ENCODE measurements around the gene MBNL1. TPM values are rescaled to one million over a fixed set of nuclear protein-coding genes. Genes with fewer than 3 reads are reported as not detected.

The MBNL1 gene
- total RNA-seq, 1 experiment from 2014 or later = 200 TPM

DNA sequence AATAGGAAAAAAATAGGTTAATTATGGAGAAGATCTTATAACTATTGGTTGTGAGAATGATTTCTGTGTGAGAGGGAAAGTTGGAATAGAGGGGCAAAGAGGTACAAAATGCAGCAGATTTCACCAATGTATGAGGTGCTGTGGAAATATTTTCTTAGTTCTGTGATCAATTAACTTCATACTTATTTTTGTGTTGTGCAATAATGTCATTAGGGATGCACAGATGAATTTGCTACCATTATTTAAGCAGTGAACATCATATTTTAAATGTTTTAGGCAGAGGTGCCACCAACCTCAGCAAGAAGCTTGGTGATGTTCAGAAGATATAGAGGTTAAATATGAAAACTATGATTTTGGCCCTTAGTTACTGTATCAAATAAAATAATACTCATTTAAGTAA, 21.6 kb downstream of the MBNL1 start (continued):
- TF ChIP-seq, protein P1, sequence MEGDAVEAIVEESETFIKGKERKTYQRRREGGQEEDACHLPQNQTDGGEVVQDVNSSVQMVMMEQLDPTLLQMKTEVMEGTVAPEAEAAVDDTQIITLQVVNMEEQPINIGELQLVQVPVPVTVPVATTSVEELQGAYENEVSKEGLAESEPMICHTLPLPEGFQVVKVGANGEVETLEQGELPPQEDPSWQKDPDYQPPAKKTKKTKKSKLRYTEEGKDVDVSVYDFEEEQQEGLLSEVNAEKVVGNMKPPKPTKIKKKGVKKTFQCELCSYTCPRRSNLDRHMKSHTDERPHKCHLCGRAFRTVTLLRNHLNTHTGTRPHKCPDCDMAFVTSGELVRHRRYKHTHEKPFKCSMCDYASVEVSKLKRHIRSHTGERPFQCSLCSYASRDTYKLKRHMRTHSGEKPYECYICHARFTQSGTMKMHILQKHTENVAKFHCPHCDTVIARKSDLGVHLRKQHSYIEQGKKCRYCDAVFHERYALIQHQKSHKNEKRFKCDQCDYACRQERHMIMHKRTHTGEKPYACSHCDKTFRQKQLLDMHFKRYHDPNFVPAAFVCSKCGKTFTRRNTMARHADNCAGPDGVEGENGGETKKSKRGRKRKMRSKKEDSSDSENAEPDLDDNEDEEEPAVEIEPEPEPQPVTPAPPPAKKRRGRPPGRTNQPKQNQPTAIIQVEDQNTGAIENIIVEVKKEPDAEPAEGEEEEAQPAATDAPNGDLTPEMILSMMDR (IDR thresholded peaks at IDR 0.05 in 2 of 3, conservative IDR thresholded peaks at IDR 0.05 in 1 of 3; ENCODE audit: borderline replicate concordance in 1 of 3, insufficient read depth in 1 of 3, low read depth in 2 of 3, low read length in 2 of 3) = no peak

DNA sequence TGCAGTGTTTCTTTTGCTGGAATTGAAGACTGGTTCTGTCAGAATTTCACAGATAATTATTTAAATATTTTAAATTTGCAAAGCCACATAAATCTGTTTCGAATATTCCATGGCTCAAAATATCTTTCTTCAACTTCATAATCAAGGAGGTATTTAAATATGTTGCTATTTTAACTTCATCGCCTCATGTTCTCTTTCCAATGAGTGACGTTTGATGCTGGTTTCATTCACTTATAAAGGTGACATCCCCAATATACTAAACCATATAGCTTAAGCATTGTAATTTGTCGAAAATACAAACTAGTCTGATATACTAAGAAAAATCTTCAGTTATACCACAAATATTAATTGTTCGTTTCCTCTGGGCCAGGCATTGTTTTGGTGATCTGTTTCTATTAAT, 22.5 kb downstream of the MBNL1 start:
- ATAC-seq (no peak), DNase-seq (ENCODE audit: low read depth, low spot score) (no peak)
- Histone ChIP-seq H3K9me2 (ENCODE audit: insufficient read depth) (no peaks in the 10 kb centered on the region), H3K27me3 (ENCODE audit: insufficient read depth, low read length) (no peaks in the 10 kb centered on the region), H3K4me1 (ENCODE audit: control insufficient read depth in 1 of 2, insufficient read depth in 2 of 2, low read length in 2 of 2) (peaks cover 14 to 28% of the 10 kb centered on the region in 2 experiments; a peak in 3 of 4 replicates), H2AFZ (ENCODE audit: low read depth, low read length, poor library complexity, severe bottlenecking) (no peak overlapping the region), H3K9me3 (ENCODE audit: control insufficient read depth in 1 of 2, insufficient read depth in 1 of 2, low read depth in 1 of 2, low read length in 2 of 2) (no peaks in the 10 kb centered on the region), H3K27ac (ENCODE audit: low read depth, low read length) (no peak overlapping the region), H3K36me3 (ENCODE audit: control insufficient read depth in 1 of 2, insufficient read depth in 2 of 2, low read length in 2 of 2) (no peaks in the 10 kb centered on the region), H3K79me2 (ENCODE audit: insufficient read depth, low read length) (peaks cover 99% of the 10 kb centered on the region), H4K20me1 (ENCODE audit: insufficient read depth) (peaks cover 13% of the 10 kb centered on the region; the same call in 1 of the 2 replicates), H3K4me3 (replicated peaks in 1 of 2; ENCODE audit: low read depth in 1 of 2, low read length in 2 of 2) (no peak overlapping the region), H3K4me2 (ENCODE audit: low read length) (no peak overlapping the region), H3K9ac (ENCODE audit: low read length) (no peak overlapping the region)
- BruUV-seq (replicated peaks) = no TSS peak
- ChIA-PET RAD21 (ENCODE audit: low non-redundant PET in 1 of 2, low total read pairs in 2 of 2, uncharacterized antibody in 2 of 2, unreplicated experiment in 2 of 2) (no interaction called here), POLR2A (interaction anchor here (0.6 kb wide), 1 partner anchor 23 kb away, joined by 4 read pairs; the partner anchor contains the start of gene MBNL1), CTCF (no interaction called here)
- intact Hi-C loops (cut with micrococcal nuclease) = no loop called here
- TF ChIP-seq POLR2A (IDR thresholded peaks at IDR 0.05; ENCODE audit: borderline replicate concordance, extremely low read depth, insufficient read depth, insufficient read length) (no peak), ZBTB33 (IDR thresholded peaks at IDR 0.05; ENCODE audit: extremely low read depth, insufficient replicate concordance, low read length) (no peak), EZH2phosphoT487 (IDR thresholded peaks at IDR 0.05; ENCODE audit: borderline replicate concordance) (no peak), POLR2AphosphoS5 (IDR thresholded peaks at IDR 0.05; ENCODE audit: low read depth, low read length) (no peak), EZH2 (IDR thresholded peaks at IDR 0.05) (no peak), ELF1 (IDR thresholded peaks at IDR 0.05; ENCODE audit: borderline replicate concordance, low read depth) (no peak), ZFX (IDR thresholded peaks at IDR 0.05) (no peak), SRF (IDR thresholded peaks at IDR 0.05; ENCODE audit: low read depth) (no peak), JUND (IDR thresholded peaks at IDR 0.05) (no peak), SP1 (IDR thresholded peaks at IDR 0.05; ENCODE audit: low read depth) (no peak)
- TF ChIP-seq, protein P1 (IDR thresholded peaks at IDR 0.05 in 2 of 3, conservative IDR thresholded peaks at IDR 0.05 in 1 of 3; ENCODE audit: borderline replicate concordance in 1 of 3, insufficient read depth in 1 of 3, low read depth in 2 of 3, low read length in 2 of 3) = no peak
